HepG2 (cell line): Measurements from ENCODE around the gene HCRTR1. TPM values are rescaled to one million over a fixed set of nuclear protein-coding genes. Genes with fewer than 3 reads are reported as not detected.

Experiments used
- ATAC-seq: fragments of 200-7000 bp; cut with Tn5 transposase; 3 replicates; pipeline ENCODE4 v1.9.1; 2020; ENCODE audit warnings: mild to moderate bottlenecking, moderate library complexity
- BruUV-seq: library from RNA; stranded (reverse); fragments of 400-500 nt; replicated peaks from 2 replicates; lab custom pipeline; 2021; lab: Mats Ljungman, UMichigan
- CTCF ChIA-PET: fragments of 300-600 bp; formaldehyde crosslinking; extraction: SDS; loops from one replicate; lab custom pipeline; 2021; ENCODE audit warnings: low total read pairs, inconsistent platforms, low intra/inter-chr PET ratio; lab: Yijun Ruan, JAX
- POLR2A ChIA-PET: fragments of 350-600 bp; sonication (Branson Sonifier 250); formaldehyde crosslinking; loops from one replicate; lab custom pipeline; 2020; ENCODE audit warnings: antibody characterized with exemption, inconsistent platforms; lab: Yijun Ruan, JAX
- DNase-seq: peaks from one replicate; pipeline ENCODE4 v3.0.0-alpha.2; 2015; ENCODE audit warnings: low spot score
- FAIRE-seq: peaks from 3 replicates; lab custom pipeline; 2011; peaks lifted over from hg19 to GRCh38; lab: Jason Lieb, UNC
- H2AFZ ChIP-seq: one replicate; pipeline ENCODE4 v1.6.1; 2011; ENCODE audit warnings: low read length, inconsistent platforms
- H3K27ac ChIP-seq: fragments of 300-600 bp; 3 replicates; pipeline ENCODE4 v1.8.0; 2011; ENCODE audit warnings: mixed run types, mild to moderate bottlenecking, mixed read lengths, low read length, inconsistent platforms; ENCODE audit not compliant: insufficient read depth; ENCODE audit errors: extremely low read length
- H3K27me3 ChIP-seq, 2 experiments: fragments of 200-600 bp in 1 of 2; 2 replicates in 1 of 2; 3 replicates in 1 of 2; pipeline versions ENCODE4 v1.6.0 to v1.8.0; 2011; ENCODE audit warnings: low read length in 2 of 2, mild to moderate bottlenecking in 2 of 2, moderate library complexity in 2 of 2, inconsistent platforms in 1 of 2; ENCODE audit not compliant: insufficient read depth in 2 of 2, control insufficient read depth in 1 of 2
- H3K36me3 ChIP-seq, 2 experiments: fragments of 200-600 bp in 1 of 2; replicated peaks in 1 of 2; 2 replicates in 1 of 2; 3 replicates in 1 of 2; pipeline versions ENCODE4 v1.5.1 to v1.8.0; 2011; ENCODE audit warnings: low read length in 2 of 2, inconsistent platforms in 1 of 2; ENCODE audit not compliant: insufficient read depth in 2 of 2, control insufficient read depth in 1 of 2
- H3K4me1 ChIP-seq: 2 replicates; pipeline ENCODE4 v1.5.1; 2012; ENCODE audit warnings: low read length, inconsistent platforms; ENCODE audit not compliant: insufficient read depth
- H3K4me2 ChIP-seq: 2 replicates; pipeline ENCODE4 v1.6.0; 2011; ENCODE audit warnings: low read depth, low read length, inconsistent platforms
- H3K4me3 ChIP-seq, 3 experiments: fragments of 200-600 bp in 1 of 3; sonication (generic), shearing (Covaris generic) in 1 of 3; replicated peaks in 1 of 3; 2 replicates each; pipeline ENCODE4 v1.5.1; 2011 to 2016; ENCODE audit warnings: low read length in 3 of 3, inconsistent platforms in 2 of 3, low read depth in 2 of 3, mild to moderate bottlenecking in 2 of 3, control low read depth in 1 of 3, mixed read lengths in 1 of 3; ENCODE audit not compliant: insufficient read depth in 1 of 3
- H3K79me2 ChIP-seq: one replicate; pipeline ENCODE4 v1.6.1; 2011; ENCODE audit warnings: low read length, inconsistent platforms; ENCODE audit not compliant: insufficient read depth
- H3K9ac ChIP-seq: 2 replicates; pipeline ENCODE4 v1.6.0; 2011; ENCODE audit warnings: mild to moderate bottlenecking, low read depth, low read length, inconsistent platforms; ENCODE audit not compliant: insufficient read depth
- H3K9me3 ChIP-seq: 2 replicates; pipeline ENCODE4 v1.5.1; 2012; ENCODE audit warnings: mild to moderate bottlenecking, low read length
- H4K20me1 ChIP-seq: 2 replicates; pipeline ENCODE4 v1.6.0; 2011; ENCODE audit warnings: inconsistent platforms, mild to moderate bottlenecking, low read length, moderate library complexity; ENCODE audit not compliant: insufficient read depth
- ATF1 ChIP-seq: IDR thresholded peaks from 2 replicates; pipeline ENCODE4 v1.6.1; 2016; ENCODE audit warnings: mild to moderate bottlenecking, control low read depth
- FOSL2 ChIP-seq: sonication (generic); formaldehyde crosslinking; IDR thresholded peaks from 2 replicates; pipeline ENCODE4 v1.4.0; 2020; ENCODE audit warnings: missing genetic modification reagents
- PHB2 ChIP-seq: fragments of 450-650 bp; IDR thresholded peaks from 2 replicates; pipeline ENCODE4 v1.6.1; 2018; ENCODE audit not compliant: partially characterized antibody
- SETDB1 ChIP-seq: sonication (generic); formaldehyde crosslinking; IDR thresholded peaks from 2 replicates; pipeline ENCODE4 v1.5.1; 2020; ENCODE audit warnings: missing genetic modification reagents, mild to moderate bottlenecking, borderline replicate concordance
- SP5 ChIP-seq: IDR thresholded peaks from 2 replicates; pipeline ENCODE4 v1.6.1; 2016; ENCODE audit warnings: low read depth, borderline replicate concordance
- TBX2 ChIP-seq: sonication (generic); formaldehyde crosslinking; IDR thresholded peaks from 2 replicates; pipeline ENCODE4 v1.5.0; 2020; ENCODE audit warnings: missing genetic modification reagents, mild to moderate bottlenecking, borderline replicate concordance
- ZBTB49 ChIP-seq: sonication (generic); formaldehyde crosslinking; IDR thresholded peaks from 2 replicates; pipeline ENCODE4 v1.4.0; 2020; ENCODE audit warnings: missing genetic modification reagents, borderline replicate concordance
- ZNF737 ChIP-seq: sonication (generic); formaldehyde crosslinking; IDR thresholded peaks from 2 replicates; pipeline ENCODE4 v1.5.0; 2020; ENCODE audit warnings: missing genetic modification reagents, mild to moderate bottlenecking, borderline replicate concordance
- WGBS: methylation state at CpG from one replicate; pipeline ENCODE4 v1.1.6; 2017; ENCODE audit warnings: low lambda C conversion rate; 5-methylcytosine and 5-hydroxymethylcytosine counted together
- in situ Hi-C: cut with HindIII; loops from 2 replicates; pipeline ENCODE4 v1.10.0; 2017; ENCODE audit warnings: low pct_unique_long_range_greater_than_20kb; ENCODE audit not compliant: extremely low pct_ligation_motif_present
- intact Hi-C: fragments of 100-400 bp; cut with micrococcal nuclease; formaldehyde crosslinking; loops from one replicate; pipeline ENCODE4 v1.10.0; 2022; ENCODE audit not compliant: unreplicated experiment
- polyA plus RNA-seq, 8 experiments: library from polyadenylated mRNA; depleted of rRNA in 3 of 8; stranded (reverse) in 7 of 8; unstranded in 1 of 8; fragments of >200 nt; fragmentation: Illumina TruSeq in 4 of 8; extraction: Trizol in 4 of 8; gene quantifications; 2 replicates each; pipeline versions ENCODE4 v1.2.1 to v1.2.3, GENCODE V29; 2011 to 2016; ENCODE audit warnings: low read depth in 4 of 8, missing spikeins in 1 of 8, mixed read lengths in 1 of 8; ENCODE audit not compliant: insufficient read depth in 1 of 8
- total RNA-seq, 5 experiments: library from RNA; depleted of rRNA; stranded (reverse); fragments of >200 nt; fragmentation: Illumina TruSeq; extraction: Trizol; gene quantifications; 2 replicates each; pipeline ENCODE4 v1.2.3, GENCODE V29; 2016; ENCODE audit warnings: low read depth in 1 of 5
- TF ChIP-seq, protein P1 (sequence below), 2 experiments: sonication (generic) in 1 of 2; formaldehyde crosslinking in 1 of 2; IDR thresholded peaks; 2 replicates each; pipeline versions ENCODE4 v1.5.1 to v1.6.1; 2011 to 2020; ENCODE audit warnings: borderline replicate concordance in 1 of 2, low read depth in 1 of 2, low read length in 1 of 2, mild to moderate bottlenecking in 1 of 2, missing genetic modification reagents in 1 of 2, moderate library complexity in 1 of 2
- TF ChIP-seq, protein P2 (sequence below): sonication (generic); formaldehyde crosslinking; IDR thresholded peaks from 2 replicates; pipeline ENCODE4 v1.5.1; 2020; ENCODE audit warnings: mild to moderate bottlenecking, moderate library complexity, missing genetic modification reagents
- TF ChIP-seq, protein P3 (sequence below): sonication (generic); formaldehyde crosslinking; IDR thresholded peaks from 2 replicates; pipeline ENCODE4 v1.5.0; 2020; ENCODE audit warnings: missing genetic modification reagents
- TF ChIP-seq, protein P4 (sequence below): sonication (generic); formaldehyde crosslinking; IDR thresholded peaks from 2 replicates; pipeline ENCODE4 v1.8.0; 2023; ENCODE audit warnings: mild to moderate bottlenecking, missing genetic modification reagents

Gene HCRTR1
- total and polyA plus RNA-seq, 2 of the 13 experiments (the other 11 are each of a cell fraction or from before 2014, with no cell fraction given) = not detected

DNA sequence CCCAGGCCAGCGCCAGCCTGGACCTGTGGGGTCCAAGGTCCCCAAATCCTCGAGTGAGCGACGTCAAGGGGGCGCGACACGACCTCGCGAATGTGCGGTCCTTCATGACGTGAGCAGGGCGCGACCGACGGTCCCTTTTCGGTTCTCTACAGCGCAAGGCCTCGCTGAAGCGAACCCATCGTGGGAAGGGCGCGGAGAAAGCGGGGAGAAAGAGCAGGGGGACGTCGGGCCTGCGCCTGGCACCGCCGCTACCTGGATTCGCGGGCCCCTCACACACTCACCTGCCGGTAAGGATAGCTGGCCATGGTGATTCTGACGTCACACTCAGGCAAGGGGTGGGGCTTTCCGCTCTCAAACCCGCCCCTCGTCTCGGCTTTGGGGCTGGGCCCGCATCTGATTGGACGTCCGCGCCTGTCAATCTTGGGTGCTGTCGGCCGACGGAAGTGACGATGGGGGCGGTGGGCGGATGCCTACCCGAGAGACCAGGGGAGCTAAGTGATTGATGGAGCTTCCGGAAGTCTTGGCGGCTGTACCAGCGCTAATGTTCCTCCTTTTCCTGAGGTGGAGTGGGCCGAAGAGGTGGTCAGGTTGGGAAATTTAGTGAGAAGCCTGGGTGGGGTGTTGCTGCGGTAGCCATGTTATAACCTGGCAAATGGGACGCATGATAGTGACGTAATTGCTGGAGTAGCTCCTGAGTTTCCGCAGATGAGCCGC is 27.2 kb downstream of the HCRTR1 start, which contains the start of gene PEF1:
Gene PEF1, minus strand, starts transcription at position 317 of the 714 bp plus-strand sequence. Its CDS starts 12 bp downstream, at position 305.
- peak within 1 kb of the TSS; percentile 93 for H3K9ac ChIP-seq
- in situ Hi-C loops = no loop called here
- peaks cover 4% of the 10 kb centered on the region; the same call in 1 of the 2 replicates for H4K20me1 ChIP-seq
- peak within 1 kb of the TSS; percentile 72 to 87 (median 84) for H3K4me3 ChIP-seq
- under 1% methylated on average over 29 of the region's 56 CpGs for WGBS
- CTCF ChIA-PET = no interaction called here
- H3K79me2 ChIP-seq = peaks cover 38% of the 10 kb centered on the region
- BruUV-seq = no TSS peak
- peak; percentile 93 for FAIRE-seq
- no peaks in the 10 kb centered on the region; a peak in 1 of 5 replicates for H3K27me3 ChIP-seq
- peak; percentile 94 for DNase-seq
- H3K4me2 ChIP-seq = peak within 1 kb of the TSS; percentile 91
- peak within 1 kb of the TSS; percentile 89 for H3K27ac ChIP-seq
- peak; percentile 89 for ATAC-seq
- peak within 1 kb of the TSS; percentile 93 for H2AFZ ChIP-seq
- peaks cover 2 to 4% of the 10 kb centered on the region in 2 experiments; a peak in 1 of 5 replicates for H3K36me3 ChIP-seq
- H3K4me1 ChIP-seq = peaks cover 67% of the 10 kb centered on the region
- POLR2A ChIA-PET = interaction anchor here (0.8 to 2.7 kb wide), 14 partner anchors 11 to 348 kb away, joined by 3 to 22 read pairs (median 3); partner anchors contain the start of genes COL16A1, SNRNP40, TINAGL1 and ZCCHC17
- intact Hi-C loops = no loop called here
- H3K9me3 ChIP-seq = no peaks in the 10 kb centered on the region
- TF ChIP-seq TBX2 (CRISPR knock-in tag) (peak; percentile 79), SP5 (CRISPR knock-in tag) (no peak), ZBTB49 (no peak), SETDB1 (CRISPR knock-in tag) (no peak), ATF1 (CRISPR knock-in tag) (peak; percentile 98), ZNF737 (CRISPR knock-in tag) (peak; percentile 76; the same call in 1 of the 2 replicates), PHB2 (no peak), FOSL2 (peak; percentile 30; the same call in 1 of the 2 replicates)
- TF ChIP-seq, protein P1, sequence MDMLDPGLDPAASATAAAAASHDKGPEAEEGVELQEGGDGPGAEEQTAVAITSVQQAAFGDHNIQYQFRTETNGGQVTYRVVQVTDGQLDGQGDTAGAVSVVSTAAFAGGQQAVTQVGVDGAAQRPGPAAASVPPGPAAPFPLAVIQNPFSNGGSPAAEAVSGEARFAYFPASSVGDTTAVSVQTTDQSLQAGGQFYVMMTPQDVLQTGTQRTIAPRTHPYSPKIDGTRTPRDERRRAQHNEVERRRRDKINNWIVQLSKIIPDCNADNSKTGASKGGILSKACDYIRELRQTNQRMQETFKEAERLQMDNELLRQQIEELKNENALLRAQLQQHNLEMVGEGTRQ (IDR thresholded peaks at IDR 0.05; ENCODE audit: low read depth, low read length) = no peak
- TF ChIP-seq, protein P1 (CRISPR knock-in tag; IDR thresholded peaks at IDR 0.05; ENCODE audit: borderline replicate concordance) = no peak
- TF ChIP-seq, protein P2, sequence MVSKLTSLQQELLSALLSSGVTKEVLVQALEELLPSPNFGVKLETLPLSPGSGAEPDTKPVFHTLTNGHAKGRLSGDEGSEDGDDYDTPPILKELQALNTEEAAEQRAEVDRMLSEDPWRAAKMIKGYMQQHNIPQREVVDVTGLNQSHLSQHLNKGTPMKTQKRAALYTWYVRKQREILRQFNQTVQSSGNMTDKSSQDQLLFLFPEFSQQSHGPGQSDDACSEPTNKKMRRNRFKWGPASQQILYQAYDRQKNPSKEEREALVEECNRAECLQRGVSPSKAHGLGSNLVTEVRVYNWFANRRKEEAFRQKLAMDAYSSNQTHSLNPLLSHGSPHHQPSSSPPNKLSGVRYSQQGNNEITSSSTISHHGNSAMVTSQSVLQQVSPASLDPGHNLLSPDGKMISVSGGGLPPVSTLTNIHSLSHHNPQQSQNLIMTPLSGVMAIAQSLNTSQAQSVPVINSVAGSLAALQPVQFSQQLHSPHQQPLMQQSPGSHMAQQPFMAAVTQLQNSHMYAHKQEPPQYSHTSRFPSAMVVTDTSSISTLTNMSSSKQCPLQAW = no peak; the same call in 1 of the 2 replicates
- TF ChIP-seq, protein P3, sequence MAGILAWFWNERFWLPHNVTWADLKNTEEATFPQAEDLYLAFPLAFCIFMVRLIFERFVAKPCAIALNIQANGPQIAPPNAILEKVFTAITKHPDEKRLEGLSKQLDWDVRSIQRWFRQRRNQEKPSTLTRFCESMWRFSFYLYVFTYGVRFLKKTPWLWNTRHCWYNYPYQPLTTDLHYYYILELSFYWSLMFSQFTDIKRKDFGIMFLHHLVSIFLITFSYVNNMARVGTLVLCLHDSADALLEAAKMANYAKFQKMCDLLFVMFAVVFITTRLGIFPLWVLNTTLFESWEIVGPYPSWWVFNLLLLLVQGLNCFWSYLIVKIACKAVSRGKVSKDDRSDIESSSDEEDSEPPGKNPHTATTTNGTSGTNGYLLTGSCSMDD (CRISPR knock-in tag) = no peak
- TF ChIP-seq, protein P4, sequence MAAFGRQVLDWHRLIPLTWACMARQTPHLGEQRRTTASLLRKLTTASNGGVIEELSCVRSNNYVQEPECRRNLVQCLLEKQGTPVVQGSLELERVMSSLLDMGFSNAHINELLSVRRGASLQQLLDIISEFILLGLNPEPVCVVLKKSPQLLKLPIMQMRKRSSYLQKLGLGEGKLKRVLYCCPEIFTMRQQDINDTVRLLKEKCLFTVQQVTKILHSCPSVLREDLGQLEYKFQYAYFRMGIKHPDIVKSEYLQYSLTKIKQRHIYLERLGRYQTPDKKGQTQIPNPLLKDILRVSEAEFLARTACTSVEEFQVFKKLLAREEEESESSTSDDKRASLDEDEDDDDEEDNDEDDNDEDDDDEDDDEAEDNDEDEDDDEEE (CRISPR knock-in tag) = 0 out of 2 replicates have a peak, but pooled peaks have one; percentile 49
